ENCODE data around the gene COL23A1.

Gene COL23A1

GRCh38 chr5:178295589-178295988 lies 294.6 kb downstream of the COL23A1 start:
- no peak for TF ChIP-seq GATA3 (IDR thresholded peaks at IDR 0.05; ENCODE audit: low read depth, low read length)
- TF ChIP-seq GATA2 (IDR thresholded peaks at IDR 0.05; ENCODE audit: low read depth, low read length), result no peak

DNA sequence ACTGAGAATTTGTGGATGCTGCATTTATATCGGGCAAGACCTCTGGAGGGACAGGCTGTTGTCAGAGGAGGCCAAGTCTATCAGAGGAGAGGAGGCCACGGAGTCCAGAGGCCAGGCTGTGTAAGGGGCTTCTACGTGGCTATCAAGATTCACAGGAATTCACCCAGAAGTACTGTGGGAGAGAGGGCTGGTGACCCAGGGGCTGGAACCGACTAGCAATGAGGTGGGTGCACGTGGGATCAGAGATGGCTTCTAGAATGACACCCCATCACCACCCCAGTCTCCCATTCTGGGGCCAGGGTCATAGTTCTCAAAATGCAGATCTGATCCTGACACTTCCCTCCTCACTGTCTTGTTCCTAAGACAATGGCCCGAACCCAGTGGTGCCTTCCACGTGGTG lies 296.4 kb downstream of the COL23A1 start:
- TF ChIP-seq GATA2 (IDR thresholded peaks at IDR 0.05; ENCODE audit: low read depth, low read length), result no peak
- no peak for TF ChIP-seq GATA3 (IDR thresholded peaks at IDR 0.05; ENCODE audit: low read depth, low read length)

GRCh38 chr5:178293400-178293799 lies 296.8 kb downstream of the COL23A1 start:
- TF ChIP-seq GATA2 (IDR thresholded peaks at IDR 0.05; ENCODE audit: low read depth, low read length) (no peak), GATA3 (IDR thresholded peaks at IDR 0.05; ENCODE audit: low read depth, low read length) (no peak)

DNA sequence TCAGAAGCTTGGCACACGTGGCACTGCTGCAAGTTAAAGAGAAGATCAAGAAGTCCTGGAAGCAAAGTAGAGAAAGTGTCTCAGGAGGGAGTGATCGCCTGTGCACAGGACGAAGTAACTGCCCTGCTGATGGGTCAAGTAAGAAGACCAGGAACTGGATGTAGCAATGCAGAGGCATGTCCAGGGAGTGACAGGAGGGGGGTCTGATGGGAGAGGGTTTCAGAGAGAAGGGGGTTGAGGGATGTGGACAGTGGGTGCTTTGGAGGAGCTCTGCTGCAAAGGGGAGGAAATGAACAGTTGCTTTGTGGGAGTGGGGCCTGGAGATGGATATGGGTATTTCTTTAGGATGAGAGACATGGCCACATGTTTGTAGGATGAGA lies 297.4 kb downstream of the COL23A1 start:
- TF ChIP-seq GATA2 (IDR thresholded peaks at IDR 0.05; ENCODE audit: low read depth, low read length), result no peak
- no peak for TF ChIP-seq GATA3 (IDR thresholded peaks at IDR 0.05; ENCODE audit: low read depth, low read length)

GRCh38 chr5:178291969-178292825 lies 298.0 kb downstream of the COL23A1 start:
- no peak for TF ChIP-seq GATA2 (IDR thresholded peaks at IDR 0.05; ENCODE audit: low read depth, low read length)
- no peak for TF ChIP-seq GATA3 (IDR thresholded peaks at IDR 0.05; ENCODE audit: low read depth, low read length)

- TF ChIP-seq GATA2 (IDR thresholded peaks at IDR 0.05; ENCODE audit: low read depth, low read length) (no peak), GATA3 (IDR thresholded peaks at IDR 0.05; ENCODE audit: low read depth, low read length) (no peak)
These were observed 299.0 kb downstream of the COL23A1 start for GRCh38 chr5:178291161-178291561.

GRCh38 chr5:178290376-178290775 lies 299.8 kb downstream of the COL23A1 start:
- TF ChIP-seq GATA3 (IDR thresholded peaks at IDR 0.05; ENCODE audit: low read depth, low read length), result no peak
- no peak for TF ChIP-seq GATA2 (IDR thresholded peaks at IDR 0.05; ENCODE audit: low read depth, low read length)

- no peak for TF ChIP-seq GATA3 (IDR thresholded peaks at IDR 0.05; ENCODE audit: low read depth, low read length)
- no peak for TF ChIP-seq GATA2 (IDR thresholded peaks at IDR 0.05; ENCODE audit: low read depth, low read length)
These were observed 300.8 kb downstream of the COL23A1 start for GRCh38 chr5:178289438-178289837.

DNA sequence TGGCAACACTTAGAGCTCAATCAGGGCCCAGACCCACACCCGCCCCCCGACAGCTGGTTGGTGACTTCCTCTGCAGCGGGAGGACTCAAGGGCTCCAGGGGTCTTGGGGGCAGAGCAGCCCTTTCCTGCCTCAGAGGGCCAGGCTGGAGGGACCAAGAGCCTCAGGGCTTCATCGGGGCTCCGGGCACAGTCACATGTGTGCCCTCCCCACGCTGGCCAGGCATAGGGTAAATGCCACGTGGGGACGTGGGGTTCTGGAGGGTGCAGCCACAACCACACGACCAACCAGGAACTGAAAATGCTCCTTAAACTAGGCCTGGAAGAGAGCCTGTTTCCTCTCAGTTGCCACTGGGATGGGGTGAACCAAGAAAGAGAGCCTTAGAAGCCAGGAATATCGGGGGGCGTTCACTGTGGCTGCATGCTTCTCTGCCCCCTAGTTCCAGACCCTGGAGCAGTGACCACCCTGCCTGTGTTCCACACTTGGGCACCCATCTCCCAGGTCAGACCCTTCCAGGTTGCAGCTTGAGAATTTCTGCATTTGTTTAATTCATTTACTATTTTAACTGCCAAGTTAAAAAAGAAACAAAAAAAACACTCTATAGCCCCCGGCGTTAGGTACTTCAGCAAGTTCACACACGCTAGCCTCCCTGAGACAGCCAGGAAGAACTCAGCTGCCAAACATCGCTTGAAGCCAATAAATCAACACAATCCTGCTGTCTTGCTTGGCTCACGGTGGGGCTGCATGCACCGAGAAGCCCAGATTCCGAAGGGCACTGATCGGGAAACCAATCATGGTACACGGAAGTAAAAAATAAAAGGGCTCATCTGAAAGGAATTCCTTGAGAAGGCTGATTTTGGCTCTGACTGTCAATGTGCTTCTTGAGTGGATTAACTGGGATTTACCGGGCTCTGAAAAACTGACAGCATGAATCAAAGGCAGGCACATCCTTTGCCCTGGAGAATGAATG lies 301.5 kb downstream of the COL23A1 start:
- no peak for TF ChIP-seq GATA2 (IDR thresholded peaks at IDR 0.05; ENCODE audit: low read depth, low read length)
- TF ChIP-seq GATA3 (IDR thresholded peaks at IDR 0.05; ENCODE audit: low read depth, low read length), result no peak

DNA sequence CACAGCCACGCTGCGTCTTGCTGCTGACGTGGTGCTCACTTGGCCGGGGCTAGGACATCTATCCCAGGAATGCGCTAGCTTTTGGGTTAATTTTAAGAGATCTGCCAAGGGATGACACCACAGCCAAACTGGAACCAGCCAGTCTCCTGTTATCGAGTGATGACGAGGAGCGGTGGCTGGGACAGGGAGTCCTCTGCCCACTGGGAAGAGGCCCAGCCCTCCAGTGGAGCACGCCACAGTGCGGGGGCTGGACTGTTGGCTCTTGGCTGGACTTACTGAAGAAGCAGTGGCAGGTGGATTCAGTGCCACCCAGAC lies 302.4 kb downstream of the COL23A1 start:
- no peak for TF ChIP-seq GATA3 (IDR thresholded peaks at IDR 0.05; ENCODE audit: low read depth, low read length)
- TF ChIP-seq GATA2 (IDR thresholded peaks at IDR 0.05; ENCODE audit: low read depth, low read length), result no peak

GRCh38 chr5:178287091-178287790 lies 303.0 kb downstream of the COL23A1 start:
- TF ChIP-seq GATA3 (IDR thresholded peaks at IDR 0.05; ENCODE audit: low read depth, low read length) (no peak), GATA2 (IDR thresholded peaks at IDR 0.05; ENCODE audit: low read depth, low read length) (no peak)

- no peak for TF ChIP-seq GATA2 (IDR thresholded peaks at IDR 0.05; ENCODE audit: low read depth, low read length)
- TF ChIP-seq GATA3 (IDR thresholded peaks at IDR 0.05; ENCODE audit: low read depth, low read length), result no peak
These were observed 303.7 kb downstream of the COL23A1 start for GRCh38 chr5:178286226-178287090.

Measured in SH-SY5Y (cell line).